Smooth muscle cell (in vitro differentiated cells): ENCODE measurements around the gene THRAP3. TPM values are rescaled to one million over a fixed set of nuclear protein-coding genes. Genes with fewer than 3 reads are reported as not detected.

Source experiments
- DNase-seq: peaks from one replicate; lab custom pipeline; 2025; ENCODE audit not compliant: unreplicated experiment; lab: John Stamatoyannopoulos, UW
- H2AFZ ChIP-seq: fragments of 200-600 bp; sonication (generic); 2 replicates; pipeline ENCODE4 v1.6.0; 2016; ENCODE audit warnings: antibody characterized with exemption, low read depth, mild to moderate bottlenecking
- H3F3A ChIP-seq: fragments of 200-600 bp; sonication (generic); 2 replicates; pipeline ENCODE4 v1.6.0; 2017; ENCODE audit warnings: antibody characterized with exemption, low read depth
- H3K27ac ChIP-seq: fragments of 200-600 bp; sonication (generic); 2 replicates; pipeline ENCODE4 v1.5.1; 2016; ENCODE audit warnings: low read depth, mild to moderate bottlenecking
- H3K27me3 ChIP-seq: fragments of 200-600 bp; sonication (generic); 2 replicates; pipeline ENCODE4 v1.6.1; 2016; ENCODE audit warnings: low read depth, mild to moderate bottlenecking
- H3K36me3 ChIP-seq: fragments of 200-600 bp; sonication (generic); 2 replicates; pipeline ENCODE4 v1.5.1; 2016; ENCODE audit warnings: low read depth
- H3K4me1 ChIP-seq: fragments of 200-600 bp; sonication (generic); 2 replicates; pipeline ENCODE4 v1.5.1; 2016; ENCODE audit warnings: low read depth
- H3K4me2 ChIP-seq: fragments of 200-600 bp; sonication (generic); 2 replicates; pipeline ENCODE4 v1.6.0; 2016; ENCODE audit warnings: mild to moderate bottlenecking
- H3K4me3 ChIP-seq: fragments of 200-600 bp; sonication (generic); 2 replicates; pipeline ENCODE4 v1.5.1; 2016; ENCODE audit warnings: mild to moderate bottlenecking
- H3K79me2 ChIP-seq: fragments of 200-600 bp; sonication (generic); 2 replicates; pipeline ENCODE4 v1.6.0; 2016; ENCODE audit warnings: low read depth, mild to moderate bottlenecking
- H3K9ac ChIP-seq: fragments of 200-600 bp; sonication (generic); 2 replicates; pipeline ENCODE4 v1.6.0; 2016; ENCODE audit warnings: low read depth
- H3K9me3 ChIP-seq: fragments of 200-600 bp; sonication (generic); replicated peaks from 2 replicates; pipeline ENCODE4 v1.5.1; 2016; ENCODE audit warnings: low read depth
- H4K20me1 ChIP-seq: fragments of 200-600 bp; sonication (generic); 2 replicates; pipeline ENCODE4 v1.6.0; 2016; ENCODE audit warnings: low read depth
- CTCF ChIP-seq: fragments of 200-600 bp; sonication (generic); IDR thresholded peaks from 2 replicates; pipeline ENCODE4 v1.5.1; 2017; ENCODE audit warnings: borderline replicate concordance, mild to moderate bottlenecking, antibody characterized with exemption; ENCODE audit not compliant: insufficient read depth, poor library complexity, severe bottlenecking
- WGBS: methylation state at CpG from one replicate; pipeline ENCODE4 v1.1.7; 2016; ENCODE audit warnings: low lambda C conversion rate; 5-methylcytosine and 5-hydroxymethylcytosine counted together
- polyA plus RNA-seq: library from polyadenylated mRNA; unstranded; fragments of >200 nt; fragmentation: Nextera tagmentation; extraction: Ambion mirVana; gene quantifications from 2 replicates; pipeline ENCODE4 v1.2.1, GENCODE V29; 2016
- total RNA-seq: library from RNA; depleted of rRNA; stranded (reverse); fragments of >200 nt; gene quantifications from 2 replicates; pipeline ENCODE4 v1.2.3, GENCODE V29; 2014

Gene THRAP3
- total and polyA plus RNA-seq, 2 experiments from 2014 or later: 45.1 to 60.5 TPM

GRCh38 chr1:36256558-36257374 is 32.5 kb downstream of the THRAP3 start:
- Histone ChIP-seq H3K4me1 (peaks cover 9% of the 10 kb centered on the region), H4K20me1 (peaks cover 100% of the 10 kb centered on the region), H3K9ac (no peak overlapping the region), H3K9me3 (no peaks in the 10 kb centered on the region), H3K27me3 (no peaks in the 10 kb centered on the region), H3K27ac (peak overlapping the region; percentile 82), H3K4me2 (no peak overlapping the region), H2AFZ (no peak overlapping the region), H3K79me2 (peaks cover 99% of the 10 kb centered on the region), H3K36me3 (peaks cover 11% of the 10 kb centered on the region), H3F3A (peaks cover 28% of the 10 kb centered on the region), H3K4me3 (no peak overlapping the region)
- no peak for TF ChIP-seq CTCF
- 83% methylated on average over 15 of the region's 15 CpGs for WGBS
- DNase-seq: no peak

- H3K4me3 ChIP-seq: no peak overlapping the region
- H3K27me3 ChIP-seq: no peaks in the 10 kb centered on the region
- H4K20me1 ChIP-seq: peaks cover 100% of the 10 kb centered on the region
- TF ChIP-seq CTCF: no peak
- peaks cover 99% of the 10 kb centered on the region for H3K79me2 ChIP-seq
- no peak overlapping the region for H2AFZ ChIP-seq
- H3F3A ChIP-seq: peaks cover 25% of the 10 kb centered on the region
- H3K4me2 ChIP-seq: no peak overlapping the region
- H3K27ac ChIP-seq: peak overlapping the region; percentile 82
- H3K4me1 ChIP-seq: peaks cover 9% of the 10 kb centered on the region
- peaks cover 11% of the 10 kb centered on the region for H3K36me3 ChIP-seq
- whole genome bisulfite sequencing: 79% methylated on average over 2 of the region's 2 CpGs
- peak overlapping the region; percentile 26 for H3K9ac ChIP-seq
- H3K9me3 ChIP-seq: no peaks in the 10 kb centered on the region
- DNase-seq: no peak
Measured at GRCh38 chr1:36257375-36257767, 33.1 kb downstream of the THRAP3 start.

GRCh38 chr1:36258960-36259344 is 34.7 kb downstream of the THRAP3 start:
- no peak overlapping the region for H3K4me3 ChIP-seq
- peaks cover 100% of the 10 kb centered on the region for H4K20me1 ChIP-seq
- WGBS: 83% methylated on average over 1 of the region's 1 CpG

More at GRCh38 chr1:36258960-36259344, 34.7 kb downstream of the THRAP3 start:
- Histone ChIP-seq H2AFZ (no peak overlapping the region), H3K36me3 (peaks cover 11% of the 10 kb centered on the region), H3K79me2 (peaks cover 100% of the 10 kb centered on the region), H3K4me1 (peaks cover 4% of the 10 kb centered on the region), H3K27ac (peak overlapping the region; percentile 82), H3K27me3 (no peaks in the 10 kb centered on the region), H3F3A (peaks cover 16% of the 10 kb centered on the region), H3K4me2 (no peak overlapping the region), H3K9ac (no peak overlapping the region), H3K9me3 (no peaks in the 10 kb centered on the region)
- TF ChIP-seq CTCF: no peak
- no peak for DNase-seq
